GM12874 (cell line): ENCODE results near the gene THOC7.

Source experiments
- TF ChIP-seq, protein P1 (sequence below): IDR thresholded peaks from 2 replicates; pipeline ENCODE4 v1.5.1; 2011; ENCODE audit warnings: low read depth, mild to moderate bottlenecking, control low read depth, low read length, moderate library complexity; ENCODE audit not compliant: insufficient read depth

Gene THOC7

GRCh38 chr3:63876260-63876659 lies 12.7 kb upstream of the THOC7 start:
- TF ChIP-seq, protein P1, sequence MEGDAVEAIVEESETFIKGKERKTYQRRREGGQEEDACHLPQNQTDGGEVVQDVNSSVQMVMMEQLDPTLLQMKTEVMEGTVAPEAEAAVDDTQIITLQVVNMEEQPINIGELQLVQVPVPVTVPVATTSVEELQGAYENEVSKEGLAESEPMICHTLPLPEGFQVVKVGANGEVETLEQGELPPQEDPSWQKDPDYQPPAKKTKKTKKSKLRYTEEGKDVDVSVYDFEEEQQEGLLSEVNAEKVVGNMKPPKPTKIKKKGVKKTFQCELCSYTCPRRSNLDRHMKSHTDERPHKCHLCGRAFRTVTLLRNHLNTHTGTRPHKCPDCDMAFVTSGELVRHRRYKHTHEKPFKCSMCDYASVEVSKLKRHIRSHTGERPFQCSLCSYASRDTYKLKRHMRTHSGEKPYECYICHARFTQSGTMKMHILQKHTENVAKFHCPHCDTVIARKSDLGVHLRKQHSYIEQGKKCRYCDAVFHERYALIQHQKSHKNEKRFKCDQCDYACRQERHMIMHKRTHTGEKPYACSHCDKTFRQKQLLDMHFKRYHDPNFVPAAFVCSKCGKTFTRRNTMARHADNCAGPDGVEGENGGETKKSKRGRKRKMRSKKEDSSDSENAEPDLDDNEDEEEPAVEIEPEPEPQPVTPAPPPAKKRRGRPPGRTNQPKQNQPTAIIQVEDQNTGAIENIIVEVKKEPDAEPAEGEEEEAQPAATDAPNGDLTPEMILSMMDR, result no peak

DNA sequence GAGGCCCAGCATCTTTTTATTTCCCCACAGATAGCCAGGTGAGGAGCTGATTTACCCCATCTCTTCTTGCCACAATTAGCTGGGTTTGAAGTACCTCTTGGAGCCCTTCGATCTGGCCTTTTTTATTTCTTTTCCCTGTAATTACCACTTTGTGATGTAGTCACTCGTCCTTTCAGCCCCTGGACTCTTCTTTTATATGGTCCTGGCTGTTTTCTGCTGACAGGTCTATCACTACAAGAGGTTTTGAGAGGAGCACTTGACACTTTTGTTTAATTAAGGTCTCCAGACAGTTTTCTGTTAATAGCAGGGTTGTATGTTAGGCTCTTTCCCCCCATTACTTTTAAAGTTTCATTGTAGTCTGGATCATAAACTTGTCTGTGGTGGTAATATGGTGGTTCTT lies 11.9 kb upstream of the THOC7 start:
- TF ChIP-seq, protein P1, result no peak

DNA sequence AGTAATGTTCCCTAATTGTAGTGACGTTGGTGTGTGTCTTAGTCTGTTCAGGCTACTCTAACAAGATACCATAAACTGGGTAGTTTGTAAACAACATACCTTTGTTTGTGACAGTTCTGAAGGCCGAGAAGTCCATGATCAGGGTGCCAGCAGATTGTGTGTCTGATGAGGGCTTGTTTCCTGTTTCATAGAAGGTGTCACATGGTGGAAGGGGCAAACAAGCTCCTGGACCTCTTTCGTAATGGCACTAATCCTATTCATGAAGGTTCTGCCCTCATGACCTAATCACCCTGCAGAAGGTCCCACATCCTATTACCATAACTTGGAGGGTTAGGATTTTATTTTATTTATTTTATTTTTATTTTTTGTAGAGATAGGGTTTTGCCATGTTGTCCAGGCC lies 11.2 kb upstream of the THOC7 start:
- TF ChIP-seq, protein P1, result no peak

GRCh38 chr3:63872135-63872924 lies 8.7 kb upstream of the THOC7 start:
- TF ChIP-seq, protein P1, result no peak

DNA sequence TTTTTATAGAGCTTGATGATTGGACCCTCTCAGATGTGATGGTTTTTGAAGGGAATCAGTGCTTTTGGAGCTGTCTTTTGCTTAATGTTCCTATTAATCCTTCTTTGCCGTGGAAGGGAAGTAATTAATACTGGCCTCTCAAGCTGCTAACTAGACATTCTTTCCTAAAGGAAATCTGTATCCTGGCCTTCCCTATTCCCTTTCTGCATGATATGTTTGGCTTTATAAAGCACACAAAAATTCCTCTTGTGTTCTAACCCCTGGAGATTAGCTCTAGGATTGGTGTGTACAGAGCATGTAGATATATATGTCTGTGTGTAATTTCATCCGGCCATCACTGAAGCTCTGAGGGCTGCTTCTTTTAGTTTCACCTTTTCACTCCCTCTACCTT lies 7.0 kb upstream of the THOC7 start:
- TF ChIP-seq, protein P1, result no peak

- TF ChIP-seq, protein P1, result no peak
Measured at GRCh38 chr3:63869940-63870614, 6.5 kb upstream of the THOC7 start.

DNA sequence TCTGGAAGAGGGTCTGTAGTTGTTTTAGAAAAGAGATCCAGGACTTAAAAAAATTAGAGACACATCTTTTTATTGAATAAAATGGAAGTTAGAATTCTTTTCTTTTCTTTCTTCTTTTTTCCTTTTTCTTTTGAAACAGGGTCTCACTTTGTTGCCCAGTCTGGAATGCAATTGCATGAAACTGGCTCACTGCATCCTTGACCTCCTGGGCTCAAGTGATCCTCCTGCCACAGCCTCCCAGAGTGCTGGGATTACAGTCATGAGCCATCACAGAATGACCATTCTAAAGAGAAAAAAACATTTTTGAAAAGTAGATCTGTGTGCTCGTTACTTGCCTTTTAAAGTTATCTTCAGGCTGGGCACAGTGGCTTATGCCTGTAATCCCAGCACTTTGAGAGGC lies 3.6 kb upstream of the THOC7 start:
- TF ChIP-seq, protein P1, result no peak
